Fibroblast of lung (primary cell): ENCODE data around the gene SERTAD3. TPM values are rescaled to one million over a fixed set of nuclear protein-coding genes. Genes with fewer than 3 reads are reported as not detected.

Experiments
- DNase-seq, 2 donors: peaks; one replicate each; pipeline versions ENCODE4 v3.0.0 to v3.0.0-alpha.2; 2010; ENCODE audit warnings: low read depth in 2 of 2
- H2AFZ ChIP-seq: 2 replicates; pipeline ENCODE4 v1.5.1; 2012; ENCODE audit warnings: low read length, control low read depth, inconsistent platforms
- H3K27ac ChIP-seq: 2 replicates; pipeline ENCODE4 v1.5.1; 2011; ENCODE audit warnings: low read length, control low read depth; ENCODE audit not compliant: insufficient read depth
- H3K27me3 ChIP-seq: 2 replicates; pipeline ENCODE4 v1.5.1; 2011; ENCODE audit warnings: mild to moderate bottlenecking, low read length; ENCODE audit not compliant: control insufficient read depth, insufficient read depth
- H3K36me3 ChIP-seq: 2 replicates; pipeline ENCODE4 v1.5.1; 2011; ENCODE audit warnings: low read length; ENCODE audit not compliant: control insufficient read depth, insufficient read depth
- H3K4me1 ChIP-seq: 2 replicates; pipeline ENCODE4 v1.5.1; 2011; ENCODE audit warnings: low read length; ENCODE audit not compliant: control insufficient read depth, insufficient read depth; ENCODE audit errors: extremely low read depth
- H3K4me2 ChIP-seq: 2 replicates; pipeline ENCODE4 v1.5.1; 2011; ENCODE audit warnings: low read length, control low read depth; ENCODE audit not compliant: insufficient read depth; ENCODE audit errors: extremely low read depth
- H3K4me3 ChIP-seq, 4 experiments: fragments of 200-600 bp in 1 of 4; sonication (generic) in 1 of 4; replicated peaks in 1 of 4; 2 replicates each; pipeline ENCODE4 v1.5.1; 2011 to 2016; ENCODE audit warnings: low read length in 4 of 4, low read depth in 3 of 4, mild to moderate bottlenecking in 3 of 4, control low read depth in 2 of 4, inconsistent platforms in 1 of 4, mixed read lengths in 1 of 4; ENCODE audit not compliant: insufficient read depth in 1 of 4; ENCODE audit errors: control extremely low read depth in 1 of 4
- H3K79me2 ChIP-seq: 2 replicates; pipeline ENCODE4 v1.5.1; 2012; ENCODE audit warnings: mild to moderate bottlenecking, low read length, inconsistent platforms; ENCODE audit not compliant: control insufficient read depth, insufficient read depth
- H3K9ac ChIP-seq: 2 replicates; pipeline ENCODE4 v1.5.1; 2011; ENCODE audit warnings: mild to moderate bottlenecking, low read length, control low read depth; ENCODE audit not compliant: insufficient read depth
- H3K9me3 ChIP-seq: 2 replicates; pipeline ENCODE4 v1.5.1; 2012; ENCODE audit warnings: low read depth, low read length; ENCODE audit not compliant: control insufficient read depth, insufficient read depth
- H4K20me1 ChIP-seq: 2 replicates; pipeline ENCODE4 v1.5.1; 2011; ENCODE audit warnings: low read length; ENCODE audit not compliant: control insufficient read depth, insufficient read depth; ENCODE audit errors: extremely low read depth
- EZH2 ChIP-seq: IDR thresholded peaks from 2 replicates; pipeline ENCODE4 v1.5.1; 2012; ENCODE audit warnings: low read length, control low read depth, mild to moderate bottlenecking; ENCODE audit errors: missing control alignments
- polyA plus RNA-seq, 2 donors: library from polyadenylated mRNA; depleted of rRNA in 1 of 2; stranded (reverse) in 1 of 2; unstranded in 1 of 2; fragments of >200 nt; gene quantifications; 2 replicates each; pipeline ENCODE4 v1.2.1, GENCODE V29; 2011 to 2012; ENCODE audit warnings: missing spikeins in 1 of 2
- total RNA-seq: library from RNA; depleted of rRNA; stranded (reverse); fragments of >200 nt; gene quantifications from 2 replicates; pipeline ENCODE4 v1.2.1, GENCODE V29; 2014
- TF ChIP-seq, protein P1 (sequence below), 2 donors: IDR thresholded peaks in 1 of 2; conservative IDR thresholded peaks in 1 of 2; 1 replicate in 1 of 2; 2 replicates in 1 of 2; pipeline ENCODE4 v1.5.1; 2011 to 2012; ENCODE audit warnings: low read length in 2 of 2, control low read depth in 1 of 2, inconsistent platforms in 1 of 2, low read depth in 1 of 2, mild to moderate bottlenecking in 1 of 2

The SERTAD3 gene
- total and polyA plus RNA-seq, 2 donors (not counting 1 experiment from before 2014, with no cell fraction given): 22.3 to 24.8 TPM

DNA sequence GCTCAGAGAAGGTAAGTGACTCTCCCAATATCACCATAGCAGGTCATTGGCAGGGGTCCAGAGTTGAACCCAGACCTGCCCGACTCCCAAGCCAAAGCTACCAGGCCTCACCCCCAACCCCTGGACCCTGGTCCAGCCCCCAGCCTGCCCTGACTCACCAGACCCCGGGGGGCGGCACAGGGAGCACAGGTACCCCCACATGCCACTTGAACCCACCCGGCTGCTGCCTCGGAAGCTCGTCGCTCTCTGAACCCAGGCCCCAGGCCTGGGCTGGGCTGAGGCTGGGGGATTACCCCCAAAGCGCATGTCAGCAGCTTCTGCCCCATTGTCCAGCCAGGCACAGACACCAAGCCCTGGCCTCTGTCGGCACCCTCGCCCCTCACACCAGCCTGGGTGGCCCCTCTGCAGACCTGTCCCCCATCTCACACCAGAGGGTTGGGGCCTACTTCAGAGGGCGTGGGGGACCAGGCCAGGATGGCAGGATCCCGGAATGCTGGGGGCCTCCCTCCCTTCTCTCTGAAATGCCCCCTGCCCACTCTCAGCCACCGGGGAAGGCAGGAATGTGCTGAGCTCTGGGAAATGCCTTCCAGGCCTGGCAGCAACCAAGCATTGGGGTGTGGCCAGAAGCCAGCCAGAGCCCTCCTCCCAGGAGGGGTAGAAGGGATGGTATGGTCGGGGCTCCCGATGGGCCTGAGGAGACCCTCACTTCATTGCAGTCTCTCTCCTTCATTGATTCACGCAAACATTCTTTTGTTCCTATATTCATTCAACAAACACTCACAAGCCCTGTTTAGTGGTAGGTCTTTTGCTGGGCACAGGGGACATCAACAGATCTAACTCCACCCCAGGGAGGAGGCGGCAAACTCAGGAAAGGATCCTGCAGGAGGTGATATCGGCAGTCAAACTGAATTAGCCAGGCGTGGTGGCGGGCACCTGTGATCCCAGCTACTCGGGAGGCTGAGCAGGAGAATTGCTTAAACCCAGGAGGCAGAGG, 29.3 kb downstream of the SERTAD3 start:
- no peaks in the 10 kb centered on the region for H3K27me3 ChIP-seq
- no peak overlapping the region for H3K9ac ChIP-seq
- H3K27ac ChIP-seq: no peak overlapping the region
- no peak for DNase-seq
- H3K4me2 ChIP-seq: no peak overlapping the region
- H3K79me2 ChIP-seq: no peaks in the 10 kb centered on the region
- TF ChIP-seq, protein P1, sequence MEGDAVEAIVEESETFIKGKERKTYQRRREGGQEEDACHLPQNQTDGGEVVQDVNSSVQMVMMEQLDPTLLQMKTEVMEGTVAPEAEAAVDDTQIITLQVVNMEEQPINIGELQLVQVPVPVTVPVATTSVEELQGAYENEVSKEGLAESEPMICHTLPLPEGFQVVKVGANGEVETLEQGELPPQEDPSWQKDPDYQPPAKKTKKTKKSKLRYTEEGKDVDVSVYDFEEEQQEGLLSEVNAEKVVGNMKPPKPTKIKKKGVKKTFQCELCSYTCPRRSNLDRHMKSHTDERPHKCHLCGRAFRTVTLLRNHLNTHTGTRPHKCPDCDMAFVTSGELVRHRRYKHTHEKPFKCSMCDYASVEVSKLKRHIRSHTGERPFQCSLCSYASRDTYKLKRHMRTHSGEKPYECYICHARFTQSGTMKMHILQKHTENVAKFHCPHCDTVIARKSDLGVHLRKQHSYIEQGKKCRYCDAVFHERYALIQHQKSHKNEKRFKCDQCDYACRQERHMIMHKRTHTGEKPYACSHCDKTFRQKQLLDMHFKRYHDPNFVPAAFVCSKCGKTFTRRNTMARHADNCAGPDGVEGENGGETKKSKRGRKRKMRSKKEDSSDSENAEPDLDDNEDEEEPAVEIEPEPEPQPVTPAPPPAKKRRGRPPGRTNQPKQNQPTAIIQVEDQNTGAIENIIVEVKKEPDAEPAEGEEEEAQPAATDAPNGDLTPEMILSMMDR (conservative IDR thresholded peaks at IDR 0.05 in 1 of 2, IDR thresholded peaks at IDR 0.05 in 1 of 2; ENCODE audit: low read depth in 1 of 2, low read length in 2 of 2): no peak
- TF ChIP-seq EZH2: no peak
- no peaks in the 10 kb centered on the region for H3K9me3 ChIP-seq
- H3K4me1 ChIP-seq: peaks cover 6% of the 10 kb centered on the region
- H3K36me3 ChIP-seq: no peaks in the 10 kb centered on the region
- H4K20me1 ChIP-seq: no peaks in the 10 kb centered on the region
- H3K4me3 ChIP-seq: no peak overlapping the region
- H2AFZ ChIP-seq: no peak overlapping the region

- no peak within 1 kb of the TSS for H3K9ac ChIP-seq
- DNase-seq: no peak
- H3K27ac ChIP-seq: no peak within 1 kb of the TSS
- H3K79me2 ChIP-seq: no peaks in the 10 kb centered on the region
- H3K4me2 ChIP-seq: no peak within 1 kb of the TSS
- H3K4me3 ChIP-seq: no peak within 1 kb of the TSS
- no peaks in the 10 kb centered on the region for H3K27me3 ChIP-seq
- no peak for TF ChIP-seq EZH2
- TF ChIP-seq, protein P1 (conservative IDR thresholded peaks at IDR 0.05 in 1 of 2, IDR thresholded peaks at IDR 0.05 in 1 of 2; ENCODE audit: low read depth in 1 of 2, low read length in 2 of 2): no peak
- H3K9me3 ChIP-seq: no peaks in the 10 kb centered on the region
- H3K36me3 ChIP-seq: no peaks in the 10 kb centered on the region
- peaks cover 6% of the 10 kb centered on the region for H3K4me1 ChIP-seq
- no peak within 1 kb of the TSS for H2AFZ ChIP-seq
- no peaks in the 10 kb centered on the region for H4K20me1 ChIP-seq
Observed at GRCh38 chr19:40413291-40413845, 30.8 kb downstream of the SERTAD3 start, which contains the start of gene PRX. Gene PRX (minus strand): TSS chr19:40413378. CDS start chr19:40407932, 5,446 bp downstream.

GRCh38 chr19:40412866-40413265, 31.3 kb downstream of the SERTAD3 start:
- no peaks in the 10 kb centered on the region for H3K27me3 ChIP-seq
- TF ChIP-seq EZH2: no peak
- TF ChIP-seq, protein P1 (conservative IDR thresholded peaks at IDR 0.05 in 1 of 2, IDR thresholded peaks at IDR 0.05 in 1 of 2; ENCODE audit: low read depth in 1 of 2, low read length in 2 of 2): no peak
- H2AFZ ChIP-seq: no peak overlapping the region
- no peaks in the 10 kb centered on the region for H3K79me2 ChIP-seq
- H3K4me2 ChIP-seq: no peak overlapping the region
- H3K27ac ChIP-seq: no peak overlapping the region
- no peak overlapping the region for H3K9ac ChIP-seq
- no peaks in the 10 kb centered on the region for H3K36me3 ChIP-seq
- no peaks in the 10 kb centered on the region for H4K20me1 ChIP-seq
- DNase-seq: no peak
- no peaks in the 10 kb centered on the region for H3K9me3 ChIP-seq
- H3K4me3 ChIP-seq: no peak overlapping the region
- H3K4me1 ChIP-seq: peaks cover 6% of the 10 kb centered on the region
